ENCODE results near the gene METTL13.

GRCh38 chr1:171756856-171757255 is 24.6 kb upstream of the METTL13 start:
- TF ChIP-seq, protein P1, sequence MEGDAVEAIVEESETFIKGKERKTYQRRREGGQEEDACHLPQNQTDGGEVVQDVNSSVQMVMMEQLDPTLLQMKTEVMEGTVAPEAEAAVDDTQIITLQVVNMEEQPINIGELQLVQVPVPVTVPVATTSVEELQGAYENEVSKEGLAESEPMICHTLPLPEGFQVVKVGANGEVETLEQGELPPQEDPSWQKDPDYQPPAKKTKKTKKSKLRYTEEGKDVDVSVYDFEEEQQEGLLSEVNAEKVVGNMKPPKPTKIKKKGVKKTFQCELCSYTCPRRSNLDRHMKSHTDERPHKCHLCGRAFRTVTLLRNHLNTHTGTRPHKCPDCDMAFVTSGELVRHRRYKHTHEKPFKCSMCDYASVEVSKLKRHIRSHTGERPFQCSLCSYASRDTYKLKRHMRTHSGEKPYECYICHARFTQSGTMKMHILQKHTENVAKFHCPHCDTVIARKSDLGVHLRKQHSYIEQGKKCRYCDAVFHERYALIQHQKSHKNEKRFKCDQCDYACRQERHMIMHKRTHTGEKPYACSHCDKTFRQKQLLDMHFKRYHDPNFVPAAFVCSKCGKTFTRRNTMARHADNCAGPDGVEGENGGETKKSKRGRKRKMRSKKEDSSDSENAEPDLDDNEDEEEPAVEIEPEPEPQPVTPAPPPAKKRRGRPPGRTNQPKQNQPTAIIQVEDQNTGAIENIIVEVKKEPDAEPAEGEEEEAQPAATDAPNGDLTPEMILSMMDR (IDR thresholded peaks at IDR 0.05): no peak
- no peak for TF ChIP-seq POLR2A (IDR thresholded peaks at IDR 0.05)
